Brain microvascular endothelial cell (primary cell): ENCODE data around the gene ASIC3.
A peak's percentile ranks its signal among the peaks of the same experiment; 100 is the strongest.

Experiments used
- DNase-seq: peaks from one replicate; pipeline ENCODE4 v3.0.0-alpha.2; 2020
- H3K27ac ChIP-seq: fragments of 250-450 bp; sonication (Bioruptor Pico); 2 replicates; pipeline ENCODE4 v1.5.1; 2020; ENCODE audit warnings: mild to moderate bottlenecking, moderate library complexity
- H3K27me3 ChIP-seq: fragments of 250-450 bp; sonication (Bioruptor Pico); replicated peaks from 2 replicates; pipeline ENCODE4 v1.5.1; 2020; ENCODE audit warnings: mild to moderate bottlenecking
- H3K36me3 ChIP-seq: fragments of 250-450 bp; sonication (Bioruptor Pico); replicated peaks from 2 replicates; pipeline ENCODE4 v1.5.1; 2020; ENCODE audit warnings: mild to moderate bottlenecking
- H3K4me3 ChIP-seq: 2 replicates; pipeline ENCODE4 v1.5.1; 2011; ENCODE audit warnings: low read depth, mild to moderate bottlenecking, control low read depth, low read length, moderate library complexity
- CTCF ChIP-seq: IDR thresholded peaks from 2 replicates; pipeline ENCODE4 v1.5.1; 2011; ENCODE audit warnings: low read depth, mild to moderate bottlenecking, moderate library complexity, low read length, control low read depth, inconsistent platforms; ENCODE audit errors: missing control alignments
- in situ Hi-C: cut with HindIII; loops from 2 replicates; pipeline ENCODE4 v1.10.0; 2017; ENCODE audit warnings: low sequenced_read_pairs, low pct_ligation_motif_present

ASIC3 gene

GRCh38 chr7:151079199-151079910 lies 31.0 kb downstream of the ASIC3 start:
- Histone ChIP-seq H3K4me3 (peak overlapping the region; percentile 72), H3K27ac (no peak overlapping the region), H3K36me3 (peaks cover 17% of the 10 kb centered on the region), H3K27me3 (no peaks in the 10 kb centered on the region)
- no peak for TF ChIP-seq CTCF
- in situ Hi-C loops: no loop called here
- DNase-seq: no peak

- H3K36me3 ChIP-seq: peaks cover 10% of the 10 kb centered on the region
- H3K27me3 ChIP-seq: no peaks in the 10 kb centered on the region
- H3K4me3 ChIP-seq: peak overlapping the region; percentile 72
- in situ Hi-C loops: no loop called here
- H3K27ac ChIP-seq: peak overlapping the region; percentile 88
- no peak for DNase-seq
- TF ChIP-seq CTCF: no peak
These were observed 31.8 kb downstream of the ASIC3 start for GRCh38 chr7:151080067-151080521.

- no peaks in the 10 kb centered on the region for H3K27me3 ChIP-seq
- no peak for TF ChIP-seq CTCF
- peaks cover 4% of the 10 kb centered on the region for H3K36me3 ChIP-seq
- peak; percentile 85 for DNase-seq
- peak within 1 kb of the TSS; percentile 88 for H3K27ac ChIP-seq
- peak within 1 kb of the TSS; percentile 72 for H3K4me3 ChIP-seq
- in situ Hi-C loops: no loop called here
These were observed 32.3 kb downstream of the ASIC3 start, which contains the start of gene FASTK for GRCh38 chr7:151080522-151081169. Gene FASTK (minus strand): TSS chr7:151080809. CDS start chr7:151080766, 43 bp downstream.

GRCh38 chr7:151081170-151082101 lies 33.1 kb downstream of the ASIC3 start:
- Histone ChIP-seq H3K4me3 (peak overlapping the region; percentile 45), H3K27ac (peak overlapping the region; percentile 88), H3K27me3 (no peaks in the 10 kb centered on the region), H3K36me3 (no peaks in the 10 kb centered on the region)
- DNase-seq: no peak
- TF ChIP-seq CTCF: no peak
- in situ Hi-C loops: no loop called here

- H3K27me3 ChIP-seq: no peaks in the 10 kb centered on the region
- TF ChIP-seq CTCF: no peak
- in situ Hi-C loops: no loop called here
- no peaks in the 10 kb centered on the region for H3K36me3 ChIP-seq
- H3K27ac ChIP-seq: peak overlapping the region; percentile 32
- peak overlapping the region; percentile 70 for H3K4me3 ChIP-seq
- DNase-seq: no peak
These were observed 34.1 kb downstream of the ASIC3 start for GRCh38 chr7:151082141-151083070.
